ENCODE data around the gene HELZ. TPM values are rescaled to one million over a fixed set of nuclear protein-coding genes. Genes with fewer than 3 reads are reported as not detected.

The HELZ gene
- polyA plus RNA-seq, 1 of the 3 experiments (the other 2 are of a cell fraction), result 4.3 TPM

- Histone ChIP-seq H3K4me3 (ENCODE audit: low read depth in 2 of 2, low read length in 1 of 2) (no peak overlapping the region), H3K36me3 (replicated peaks in 1 of 2; ENCODE audit: control insufficient read depth in 1 of 2, insufficient read depth in 2 of 2, low read length in 1 of 2) (no peaks in the 10 kb centered on the region), H3F3A (replicated peaks; ENCODE audit: insufficient read depth) (no peaks in the 10 kb centered on the region), H3K79me2 (ENCODE audit: insufficient read depth) (no peaks in the 10 kb centered on the region), H3K9ac (no peak overlapping the region), H3K9me3 (no peaks in the 10 kb centered on the region), H4K20me1 (ENCODE audit: insufficient read depth) (no peaks in the 10 kb centered on the region), H3K4me2 (no peak overlapping the region), H3K27me3 (ENCODE audit: insufficient read depth) (no peaks in the 10 kb centered on the region), H3K4me1 (ENCODE audit: control insufficient read depth in 1 of 2, insufficient read depth in 2 of 2, low read depth in 1 of 2, low read length in 1 of 2) (peaks cover 0 to 57% of the 10 kb centered on the region in 2 experiments; a peak in 2 of 4 replicates), H3K27ac (ENCODE audit: low read depth in 2 of 2, low read length in 1 of 2) (peak overlapping the region in 1 of 2 experiments; percentile 99; a peak in 2 of 4 replicates), H2AFZ (ENCODE audit: low read depth) (no peak overlapping the region), H3K9me2 (no peaks in the 10 kb centered on the region)
- TF ChIP-seq SIN3A (IDR thresholded peaks at IDR 0.05; ENCODE audit: borderline replicate concordance, low read depth, low read length), result no peak
- TF ChIP-seq RCOR1 (IDR thresholded peaks at IDR 0.05; ENCODE audit: low read length), result peak; percentile 60; the same call in 1 of the 2 replicates
- no peak for TF ChIP-seq ELF1 (IDR thresholded peaks at IDR 0.05)
- TF ChIP-seq USF1 (IDR thresholded peaks at IDR 0.05; ENCODE audit: borderline replicate concordance, low read depth), result no peak
- peak; percentile 40; the same call in 1 of the 2 replicates for TF ChIP-seq GATA2 (CRISPR knock-in tag; IDR thresholded peaks at IDR 0.05)
- no peak for TF ChIP-seq POLR2AphosphoS5 (IDR thresholded peaks at IDR 0.05; ENCODE audit: low read depth, low read length)
- TF ChIP-seq EP300 (IDR thresholded peaks at IDR 0.05; ENCODE audit: borderline replicate concordance in 1 of 2, low read depth in 1 of 2, low read length in 1 of 2), result peak in 1 of 2 experiments; percentile 51; a peak in 1 of 4 replicates
- DNase-seq, result peak; percentile 67
- 77% methylated on average over 15 of the region's 16 CpGs for WGBS (ENCODE audit: low lambda C conversion rate)
- ChIA-PET CTCF (interaction anchor here (0.8 to 4.7 kb wide), 9 partner anchors 18 to 136 kb away, joined by 3 to 39 read pairs (median 7); no protein-coding TSS in a partner anchor), POLR2A (interaction anchor here (0.7 to 5.5 kb wide), 5 partner anchors 34 to 136 kb away, joined by 3 to 125 read pairs (median 13); partner anchors contain the start of gene CACNG4)
Observed at GRCh38 chr17:67021743-67022450, 223.1 kb downstream of the HELZ start.

- no peak overlapping the region for H3K4me3 ChIP-seq (ENCODE audit: low read depth in 2 of 2, low read length in 1 of 2)
- no peaks in the 10 kb centered on the region for H3K36me3 ChIP-seq (replicated peaks in 1 of 2; ENCODE audit: control insufficient read depth in 1 of 2, insufficient read depth in 2 of 2, low read length in 1 of 2)
- DNase-seq, result no peak
- H3K9me2 ChIP-seq, result no peaks in the 10 kb centered on the region
- WGBS (ENCODE audit: low lambda C conversion rate), result 92% methylated on average over 6 of the region's 7 CpGs
- no peak overlapping the region for H3K4me2 ChIP-seq
- H2AFZ ChIP-seq (ENCODE audit: low read depth), result no peak overlapping the region
- H3K79me2 ChIP-seq (ENCODE audit: insufficient read depth), result no peaks in the 10 kb centered on the region
- no peaks in the 10 kb centered on the region for H3K9me3 ChIP-seq
- no peak overlapping the region for H3K9ac ChIP-seq
- no peaks in the 10 kb centered on the region for H3K27me3 ChIP-seq (ENCODE audit: insufficient read depth)
- peak overlapping the region in 1 of 2 experiments; percentile 99; a peak in 2 of 4 replicates for H3K27ac ChIP-seq (ENCODE audit: low read depth in 2 of 2, low read length in 1 of 2)
- H3K4me1 ChIP-seq (ENCODE audit: control insufficient read depth in 1 of 2, insufficient read depth in 2 of 2, low read depth in 1 of 2, low read length in 1 of 2), result peaks cover 0 to 63% of the 10 kb centered on the region in 2 experiments; a peak in 2 of 4 replicates
- CTCF ChIA-PET, result interaction anchor here (0.8 to 4.7 kb wide), 12 partner anchors 18 to 294 kb away, joined by 3 to 39 read pairs (median 6); no protein-coding TSS in a partner anchor
- no peaks in the 10 kb centered on the region for H3F3A ChIP-seq (replicated peaks; ENCODE audit: insufficient read depth)
- no peaks in the 10 kb centered on the region for H4K20me1 ChIP-seq (ENCODE audit: insufficient read depth)
- POLR2A ChIA-PET, result interaction anchor here (0.7 to 5.5 kb wide), 12 partner anchors 19 to 137 kb away, joined by 3 to 125 read pairs (median 10); partner anchors contain the start of gene CACNG4
- no peak for TF ChIP-seq SIN3A (IDR thresholded peaks at IDR 0.05; ENCODE audit: borderline replicate concordance, low read depth, low read length)
- no peak for TF ChIP-seq RAD21 (IDR thresholded peaks at IDR 0.05; ENCODE audit: low read length)
- no peak for TF ChIP-seq MAX (IDR thresholded peaks at IDR 0.05; ENCODE audit: low read depth)
- TF ChIP-seq FOXJ3 (CRISPR knock-in tag; IDR thresholded peaks at IDR 0.05), result no peak
- no peak for TF ChIP-seq ELF1 (IDR thresholded peaks at IDR 0.05)
- TF ChIP-seq NRF1 (IDR thresholded peaks at IDR 0.05; ENCODE audit: low read depth, low read length), result no peak
- no peak for TF ChIP-seq USF2 (IDR thresholded peaks at IDR 0.05; ENCODE audit: borderline replicate concordance, low read depth, low read length)
- TF ChIP-seq PBX3 (IDR thresholded peaks at IDR 0.05), result no peak
- TF ChIP-seq RXRA (IDR thresholded peaks at IDR 0.05; ENCODE audit: borderline replicate concordance, low read depth), result no peak
- no peak for TF ChIP-seq USF1 (IDR thresholded peaks at IDR 0.05; ENCODE audit: borderline replicate concordance, low read depth)
- TF ChIP-seq RFX5 (IDR thresholded peaks at IDR 0.05; ENCODE audit: low read length), result no peak
- no peak for TF ChIP-seq EZH2phosphoT487 (IDR thresholded peaks at IDR 0.05; ENCODE audit: borderline replicate concordance, low read depth)
- no peak for TF ChIP-seq GABPA (IDR thresholded peaks at IDR 0.05; ENCODE audit: low read depth)
- TF ChIP-seq TEAD4 (IDR thresholded peaks at IDR 0.05; ENCODE audit: borderline replicate concordance, insufficient read depth), result no peak
- no peak for TF ChIP-seq ZBTB33 (IDR thresholded peaks at IDR 0.05; ENCODE audit: borderline replicate concordance, low read depth)
- no peak for TF ChIP-seq TCF12 (IDR thresholded peaks at IDR 0.05)
Observed at GRCh38 chr17:67021196-67021595, 223.8 kb downstream of the HELZ start.
